Mucosa of stomach (tissue), 1 donor: ENCODE measurements around the gene TMEM158.

Experiments used
- H3K27me3 ChIP-seq: one replicate; pipeline ENCODE4 v1.7.0; 2013; ENCODE audit warnings: mild to moderate bottlenecking, low read length; ENCODE audit not compliant: control insufficient read depth, insufficient read depth
- H3K36me3 ChIP-seq: one replicate; pipeline ENCODE4 v1.7.0; 2013; ENCODE audit warnings: low read length; ENCODE audit not compliant: control insufficient read depth, insufficient read depth
- H3K4me1 ChIP-seq: one replicate; pipeline ENCODE4 v1.7.0; 2013; ENCODE audit warnings: mild to moderate bottlenecking, low read length; ENCODE audit not compliant: control insufficient read depth, insufficient read depth
- H3K4me3 ChIP-seq: one replicate; pipeline ENCODE4 v1.7.0; 2013; ENCODE audit warnings: low read length
- H3K9ac ChIP-seq: one replicate; pipeline ENCODE4 v1.7.0; 2013; ENCODE audit warnings: mild to moderate bottlenecking, low read length, moderate library complexity
- H3K9me3 ChIP-seq: one replicate; pipeline ENCODE4 v1.7.0; 2013; ENCODE audit warnings: mild to moderate bottlenecking, low read length, moderate library complexity; ENCODE audit not compliant: control insufficient read depth
- donor health status: Pancreatic carcinoma.

The TMEM158 gene

DNA sequence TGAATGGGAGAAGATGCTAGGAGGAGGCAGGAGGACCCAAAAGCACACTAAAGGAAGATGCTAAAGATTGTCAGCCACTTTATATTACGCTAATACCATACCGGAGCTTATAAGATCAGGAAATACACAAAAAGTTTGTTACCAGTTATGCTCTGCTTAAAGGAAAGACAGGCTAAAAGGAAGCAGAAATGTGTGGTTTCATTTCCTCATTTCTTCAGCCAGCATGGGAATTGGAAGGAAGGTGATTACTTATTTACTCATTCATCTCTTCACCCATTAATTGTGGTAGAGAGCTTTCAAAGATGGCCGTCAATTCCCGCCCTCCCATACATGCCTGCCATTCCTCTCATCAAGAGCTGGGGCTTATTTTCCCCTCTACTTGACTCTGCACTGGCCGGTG is 26.7 kb upstream of the TMEM158 start:
- Histone ChIP-seq H3K9me3 (no peaks in the 10 kb centered on the region), H3K4me1 (no peaks in the 10 kb centered on the region), H3K36me3 (no peaks in the 10 kb centered on the region), H3K9ac (no peak overlapping the region), H3K27me3 (no peaks in the 10 kb centered on the region), H3K4me3 (no peak overlapping the region)

DNA sequence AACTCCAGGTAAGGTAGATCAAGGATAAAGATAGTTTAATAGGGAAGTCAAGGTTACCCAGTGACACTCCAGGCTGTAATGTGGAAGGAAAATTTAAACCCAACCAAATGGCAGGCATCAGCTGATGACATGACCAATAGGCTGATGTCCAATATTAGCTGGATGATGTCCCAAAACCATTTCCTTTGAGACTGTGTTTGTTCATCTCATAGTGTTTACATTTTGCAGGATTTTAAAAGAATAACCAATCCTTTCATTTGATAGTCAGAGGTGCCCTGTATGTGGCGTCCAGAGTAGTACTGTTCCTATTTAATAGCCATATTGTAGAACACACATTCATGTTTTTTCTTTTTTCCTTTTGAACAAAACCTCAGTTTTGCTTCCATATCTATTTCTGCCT is 23.3 kb upstream of the TMEM158 start:
- H3K4me1 ChIP-seq: no peaks in the 10 kb centered on the region
- no peaks in the 10 kb centered on the region for H3K9me3 ChIP-seq
- no peak overlapping the region for H3K9ac ChIP-seq
- no peaks in the 10 kb centered on the region for H3K27me3 ChIP-seq
- no peaks in the 10 kb centered on the region for H3K36me3 ChIP-seq
- no peak overlapping the region for H3K4me3 ChIP-seq

- Histone ChIP-seq H3K27me3 (no peaks in the 10 kb centered on the region), H3K4me1 (no peaks in the 10 kb centered on the region), H3K36me3 (no peaks in the 10 kb centered on the region), H3K9ac (no peak overlapping the region), H3K9me3 (no peaks in the 10 kb centered on the region), H3K4me3 (no peak overlapping the region)
These were observed 20.2 kb upstream of the TMEM158 start for GRCh38 chr3:45246241-45246640.

DNA sequence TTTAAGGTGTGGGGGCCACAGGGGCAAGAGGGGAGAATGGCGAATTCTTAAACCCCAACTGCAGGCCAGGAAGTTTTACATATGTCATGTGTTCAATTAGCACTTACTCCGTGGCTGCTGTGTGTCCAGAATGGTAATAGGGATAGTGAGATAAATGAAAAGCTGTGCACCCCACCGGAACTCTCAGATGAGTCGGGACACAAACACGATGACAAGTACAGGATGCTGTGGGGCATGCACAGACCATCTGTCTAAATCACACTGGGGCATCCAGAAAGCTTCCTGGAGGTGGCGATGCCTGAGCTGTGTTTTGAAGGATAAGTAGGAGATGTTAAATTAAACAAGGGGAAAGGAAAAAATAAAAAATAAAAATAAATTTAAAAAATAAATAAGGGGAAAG is 18.3 kb upstream of the TMEM158 start:
- Histone ChIP-seq H3K36me3 (no peaks in the 10 kb centered on the region), H3K4me1 (no peaks in the 10 kb centered on the region), H3K9me3 (no peaks in the 10 kb centered on the region), H3K4me3 (no peak overlapping the region), H3K27me3 (no peaks in the 10 kb centered on the region), H3K9ac (no peak overlapping the region)

DNA sequence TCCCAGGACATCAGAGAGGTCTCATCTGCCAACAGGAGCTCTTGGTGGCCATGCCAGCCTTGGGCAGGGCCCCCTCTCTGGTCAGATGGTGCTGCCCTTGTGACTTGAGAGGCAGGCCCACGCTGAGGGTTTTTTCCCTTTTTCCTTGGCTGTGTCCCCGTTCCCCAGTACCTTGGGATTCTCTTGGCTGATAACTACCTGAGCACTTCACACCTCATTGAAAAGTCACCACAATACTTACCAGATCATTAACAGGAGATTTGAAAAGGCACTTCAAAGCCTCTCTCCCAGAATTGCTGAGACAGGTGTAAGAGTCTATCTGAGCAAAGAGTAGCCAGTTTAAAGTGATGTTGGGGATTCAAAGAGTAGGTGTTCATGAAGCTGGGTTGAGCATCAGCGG is 15.1 kb upstream of the TMEM158 start:
- no peaks in the 10 kb centered on the region for H3K36me3 ChIP-seq
- H3K4me3 ChIP-seq: no peak overlapping the region
- H3K27me3 ChIP-seq: no peaks in the 10 kb centered on the region
- H3K9me3 ChIP-seq: no peaks in the 10 kb centered on the region
- no peaks in the 10 kb centered on the region for H3K4me1 ChIP-seq
- no peak overlapping the region for H3K9ac ChIP-seq

DNA sequence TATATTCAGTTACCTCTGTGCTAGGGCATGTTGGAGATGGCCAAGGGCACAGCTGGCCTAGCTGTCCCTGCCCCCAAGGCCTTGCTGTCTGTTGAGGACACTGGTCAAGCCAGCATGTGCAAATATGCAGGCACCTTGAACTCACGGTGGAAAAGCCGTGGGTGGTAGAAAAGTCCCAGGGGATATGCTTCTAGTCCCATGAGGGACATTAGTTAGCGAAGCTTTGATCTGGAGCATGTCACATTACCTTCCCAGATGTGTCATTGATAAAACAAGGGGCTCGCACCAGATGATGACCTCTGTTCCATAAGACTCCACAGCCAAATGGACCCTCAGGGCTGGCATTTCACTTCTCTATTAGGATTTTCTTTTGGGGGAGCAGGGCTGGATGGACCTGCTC is 14.2 kb upstream of the TMEM158 start:
- H3K36me3 ChIP-seq: no peaks in the 10 kb centered on the region
- H3K4me3 ChIP-seq: no peak overlapping the region
- no peak overlapping the region for H3K9ac ChIP-seq
- H3K27me3 ChIP-seq: no peaks in the 10 kb centered on the region
- H3K4me1 ChIP-seq: no peaks in the 10 kb centered on the region
- no peaks in the 10 kb centered on the region for H3K9me3 ChIP-seq

- no peak overlapping the region for H3K9ac ChIP-seq
- H3K4me1 ChIP-seq: no peaks in the 10 kb centered on the region
- H3K27me3 ChIP-seq: no peaks in the 10 kb centered on the region
- H3K9me3 ChIP-seq: no peaks in the 10 kb centered on the region
- H3K4me3 ChIP-seq: no peak overlapping the region
- H3K36me3 ChIP-seq: no peaks in the 10 kb centered on the region
These were observed 13.2 kb upstream of the TMEM158 start for GRCh38 chr3:45239254-45239653.

DNA sequence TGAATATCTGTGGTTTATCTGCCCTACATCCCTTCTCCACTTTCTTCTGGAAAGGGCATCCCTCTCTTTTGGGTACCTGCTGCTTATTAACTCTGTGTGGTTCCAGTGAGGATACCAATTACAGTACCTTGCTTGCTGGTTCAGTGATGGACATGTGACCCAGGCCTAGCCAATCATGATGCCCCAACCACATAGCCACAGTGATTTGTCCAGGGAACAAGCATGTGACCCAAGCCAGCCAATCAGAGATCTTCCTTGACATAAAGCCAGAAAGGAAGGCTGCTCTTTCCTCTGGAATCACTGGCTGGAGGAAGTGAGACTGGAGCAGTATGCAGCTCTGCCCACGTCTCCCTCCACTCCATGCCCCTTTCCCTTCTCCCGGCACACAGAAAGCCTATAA is 10.9 kb upstream of the TMEM158 start:
- Histone ChIP-seq H3K9ac (no peak overlapping the region), H3K4me3 (no peak overlapping the region), H3K27me3 (no peaks in the 10 kb centered on the region), H3K36me3 (no peaks in the 10 kb centered on the region), H3K9me3 (no peaks in the 10 kb centered on the region), H3K4me1 (no peaks in the 10 kb centered on the region)

GRCh38 chr3:45235409-45235808 is 9.3 kb upstream of the TMEM158 start:
- H3K36me3 ChIP-seq: no peaks in the 10 kb centered on the region
- H3K9me3 ChIP-seq: no peaks in the 10 kb centered on the region
- no peaks in the 10 kb centered on the region for H3K4me1 ChIP-seq

GRCh38 chr3:45234250-45234649 is 8.2 kb upstream of the TMEM158 start:
- Histone ChIP-seq H3K4me1 (no peaks in the 10 kb centered on the region), H3K9ac (no peak overlapping the region), H3K27me3 (peaks cover 3% of the 10 kb centered on the region), H3K36me3 (no peaks in the 10 kb centered on the region), H3K4me3 (no peak overlapping the region), H3K9me3 (no peaks in the 10 kb centered on the region)

More at GRCh38 chr3:45235409-45235808, 9.3 kb upstream of the TMEM158 start:
- no peak overlapping the region for H3K9ac ChIP-seq
- no peak overlapping the region for H3K4me3 ChIP-seq
- peaks cover 3% of the 10 kb centered on the region for H3K27me3 ChIP-seq

DNA sequence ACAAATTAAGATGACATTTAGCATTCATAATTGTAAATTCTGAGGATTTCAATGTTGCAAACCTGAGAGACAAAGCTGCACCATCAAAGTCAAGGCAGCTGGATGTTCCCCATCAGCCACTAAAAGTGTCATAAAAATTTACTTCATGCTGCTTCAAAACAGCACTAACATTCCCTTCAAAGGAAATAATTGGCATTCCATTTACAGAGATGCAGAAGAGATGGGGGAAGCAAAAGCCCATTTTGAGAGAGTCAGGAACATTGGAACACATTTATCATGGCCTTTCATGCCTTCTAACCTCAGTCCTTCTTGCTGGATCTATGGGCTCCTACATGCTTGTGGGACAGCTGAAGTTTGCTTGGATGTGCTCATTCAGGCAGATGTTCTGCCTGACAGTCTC is 6.4 kb upstream of the TMEM158 start:
- Histone ChIP-seq H3K9me3 (no peaks in the 10 kb centered on the region), H3K9ac (no peak overlapping the region), H3K4me3 (no peak overlapping the region), H3K36me3 (no peaks in the 10 kb centered on the region), H3K4me1 (no peaks in the 10 kb centered on the region), H3K27me3 (peaks cover 16% of the 10 kb centered on the region)

DNA sequence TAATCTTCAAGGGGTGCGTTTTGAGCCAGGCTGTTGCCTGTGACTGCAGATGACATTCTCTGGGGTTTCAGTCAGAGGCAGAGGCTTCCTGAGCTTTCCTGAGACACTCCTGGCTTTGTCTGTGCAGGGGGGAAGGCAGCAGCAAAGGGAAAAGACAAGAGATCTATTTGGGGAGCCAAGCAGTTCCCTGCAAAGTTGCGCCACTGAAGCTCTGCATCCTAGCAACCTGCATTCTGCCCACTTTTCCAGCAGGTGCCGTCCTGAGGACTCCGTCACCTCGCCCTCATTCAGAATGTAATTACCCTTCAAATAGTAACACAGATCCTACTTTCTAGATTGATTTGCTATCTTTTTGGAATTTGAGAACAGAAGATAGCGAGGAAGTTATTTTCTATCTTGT is 1.9 kb upstream of the TMEM158 start:
- H3K4me3 ChIP-seq: no peak overlapping the region
- no peaks in the 10 kb centered on the region for H3K9me3 ChIP-seq
- peaks cover 6% of the 10 kb centered on the region for H3K4me1 ChIP-seq
- no peak overlapping the region for H3K9ac ChIP-seq
- no peaks in the 10 kb centered on the region for H3K36me3 ChIP-seq
- H3K27me3 ChIP-seq: peaks cover 48% of the 10 kb centered on the region

DNA sequence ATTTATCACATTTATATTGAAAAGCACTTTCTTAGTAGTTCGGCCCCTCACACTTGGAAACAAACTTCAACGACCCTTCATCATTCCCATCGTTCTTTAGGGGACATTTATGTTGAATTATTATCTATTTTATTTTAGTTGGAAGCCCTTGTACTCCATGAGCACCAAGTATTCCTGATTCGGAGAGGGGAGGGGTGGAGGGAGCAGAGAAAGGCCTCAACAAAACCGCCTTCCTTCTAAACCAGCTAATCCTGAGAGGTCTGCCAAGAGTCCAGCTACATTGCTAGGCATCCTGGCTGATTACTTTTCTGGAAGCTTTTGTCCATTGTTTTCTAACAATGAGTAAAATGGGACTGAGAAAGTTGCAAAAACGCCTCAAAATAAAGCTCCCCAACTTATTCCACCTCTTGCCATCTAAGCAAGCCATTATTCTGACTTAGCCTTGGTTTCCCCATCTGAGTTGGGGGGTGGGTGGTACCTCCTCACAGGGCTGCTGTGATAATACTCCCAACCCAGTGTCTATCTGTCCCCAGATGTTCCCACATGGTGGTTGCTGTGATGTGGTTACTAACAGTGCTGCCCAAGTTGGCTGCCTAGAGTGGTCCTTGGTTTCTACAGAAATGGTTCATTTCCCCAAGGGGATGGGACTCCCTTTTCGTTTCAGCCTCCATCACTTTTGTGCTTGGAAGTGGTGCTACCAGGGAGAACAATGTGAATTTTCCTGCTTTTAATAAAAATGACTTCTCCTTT is 1.2 kb upstream of the TMEM158 start:
- Histone ChIP-seq H3K4me1 (peaks cover 6% of the 10 kb centered on the region), H3K4me3 (no peak overlapping the region), H3K9me3 (no peaks in the 10 kb centered on the region), H3K36me3 (no peaks in the 10 kb centered on the region), H3K9ac (no peak overlapping the region), H3K27me3 (peaks cover 49% of the 10 kb centered on the region)
